ENCODE results near the gene HPS4. TPM values are rescaled to one million over a fixed set of nuclear protein-coding genes. Genes with fewer than 3 reads are reported as not detected.

HPS4 gene
- total RNA-seq, 6 donors from 2014 or later, result 22.5 to 93.2 (median 34.2) TPM

DNA sequence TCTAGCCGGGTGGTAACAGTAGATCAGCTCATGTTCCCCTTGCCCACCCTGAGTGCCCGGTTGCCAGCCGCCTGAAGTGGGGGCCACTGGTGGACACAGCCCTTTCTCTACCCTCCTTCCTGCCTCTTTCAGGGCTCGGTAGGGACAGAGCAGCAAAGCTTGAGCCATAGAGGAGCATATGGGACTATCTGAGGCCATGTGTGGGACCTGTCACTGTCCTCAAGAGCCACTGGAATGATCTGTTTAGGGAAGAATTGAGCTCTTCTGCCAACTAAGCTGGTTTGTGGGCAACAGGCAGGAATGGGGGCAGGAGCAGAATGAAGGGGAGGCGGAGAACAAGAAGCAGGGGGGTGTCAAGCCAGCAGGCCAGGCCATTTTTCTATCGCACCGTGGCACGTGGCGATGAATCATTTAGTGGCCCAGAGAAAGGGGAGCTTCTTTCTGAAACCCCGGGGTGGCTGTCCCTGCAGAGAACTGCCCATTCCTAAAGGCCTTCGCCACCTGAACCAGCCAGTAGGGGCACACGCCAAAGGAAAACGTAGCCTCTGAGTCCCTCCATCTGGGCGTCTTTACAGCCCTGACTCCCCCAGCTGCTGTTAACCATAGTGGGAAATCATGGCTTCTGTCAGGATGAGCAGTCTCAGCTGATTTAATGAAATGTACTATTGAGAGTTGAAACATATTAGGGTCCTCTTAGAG, 45.7 kb downstream of the HPS4 start:
- Histone ChIP-seq H3K4me1 (no peaks in the 10 kb centered on the region), H3K4me3 (no peak overlapping the region), H3K27ac (no peak overlapping the region), H3K27me3 (no peaks in the 10 kb centered on the region), H3K36me3 (no peaks in the 10 kb centered on the region), H3K9me3 (no peaks in the 10 kb centered on the region)
- 94 to 95% methylated on average over 7 to 14 of the region's 14 CpGs for WGBS, 2 donors
- ATAC-seq (ENCODE audit: low FRiP score in 2 of 2) (no peak), DNase-seq (no peak)
- TF ChIP-seq POLR2A (IDR thresholded peaks at IDR 0.05) (no peak), EP300 (IDR thresholded peaks at IDR 0.05) (no peak), POLR2AphosphoS5 (IDR thresholded peaks at IDR 0.05) (no peak)
- TF ChIP-seq, protein P1, sequence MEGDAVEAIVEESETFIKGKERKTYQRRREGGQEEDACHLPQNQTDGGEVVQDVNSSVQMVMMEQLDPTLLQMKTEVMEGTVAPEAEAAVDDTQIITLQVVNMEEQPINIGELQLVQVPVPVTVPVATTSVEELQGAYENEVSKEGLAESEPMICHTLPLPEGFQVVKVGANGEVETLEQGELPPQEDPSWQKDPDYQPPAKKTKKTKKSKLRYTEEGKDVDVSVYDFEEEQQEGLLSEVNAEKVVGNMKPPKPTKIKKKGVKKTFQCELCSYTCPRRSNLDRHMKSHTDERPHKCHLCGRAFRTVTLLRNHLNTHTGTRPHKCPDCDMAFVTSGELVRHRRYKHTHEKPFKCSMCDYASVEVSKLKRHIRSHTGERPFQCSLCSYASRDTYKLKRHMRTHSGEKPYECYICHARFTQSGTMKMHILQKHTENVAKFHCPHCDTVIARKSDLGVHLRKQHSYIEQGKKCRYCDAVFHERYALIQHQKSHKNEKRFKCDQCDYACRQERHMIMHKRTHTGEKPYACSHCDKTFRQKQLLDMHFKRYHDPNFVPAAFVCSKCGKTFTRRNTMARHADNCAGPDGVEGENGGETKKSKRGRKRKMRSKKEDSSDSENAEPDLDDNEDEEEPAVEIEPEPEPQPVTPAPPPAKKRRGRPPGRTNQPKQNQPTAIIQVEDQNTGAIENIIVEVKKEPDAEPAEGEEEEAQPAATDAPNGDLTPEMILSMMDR (IDR thresholded peaks at IDR 0.05), result no peak

- DNase-seq (no peak), ATAC-seq (ENCODE audit: low FRiP score in 2 of 2) (no peak)
- WGBS, 2 donors, result 61 to 80% methylated on average over 11 of the region's 11 CpGs
- Histone ChIP-seq H3K27me3 (no peaks in the 10 kb centered on the region), H3K27ac (no peak overlapping the region), H3K9me3 (no peaks in the 10 kb centered on the region), H3K4me3 (no peak overlapping the region), H3K36me3 (no peaks in the 10 kb centered on the region), H3K4me1 (no peaks in the 10 kb centered on the region)
- TF ChIP-seq POLR2A (IDR thresholded peaks at IDR 0.05) (no peak), EP300 (IDR thresholded peaks at IDR 0.05) (no peak)
- TF ChIP-seq, protein P1 (IDR thresholded peaks at IDR 0.05), result peak in 1 of 6 experiments; percentile 18
Measured at GRCh38 chr22:26436903-26437515, 46.6 kb downstream of the HPS4 start.

GRCh38 chr22:26435327-26436093, 48.1 kb downstream of the HPS4 start:
- H3K36me3 ChIP-seq, result no peaks in the 10 kb centered on the region
- H3K9me3 ChIP-seq, result no peaks in the 10 kb centered on the region
- TF ChIP-seq, protein P1 (IDR thresholded peaks at IDR 0.05), result no peak
- TF ChIP-seq EP300 (IDR thresholded peaks at IDR 0.05) (no peak), POLR2AphosphoS5 (IDR thresholded peaks at IDR 0.05) (no peak), POLR2A (IDR thresholded peaks at IDR 0.05) (no peak)
- no peak overlapping the region for H3K4me3 ChIP-seq
- no peak for ATAC-seq (ENCODE audit: low FRiP score in 2 of 2)
- no peaks in the 10 kb centered on the region for H3K4me1 ChIP-seq
- DNase-seq, result no peak
- H3K27me3 ChIP-seq, result no peaks in the 10 kb centered on the region
- H3K27ac ChIP-seq, result no peak overlapping the region
- WGBS, 2 donors, result 67 to 74% methylated on average over 11 of the region's 11 CpGs

DNA sequence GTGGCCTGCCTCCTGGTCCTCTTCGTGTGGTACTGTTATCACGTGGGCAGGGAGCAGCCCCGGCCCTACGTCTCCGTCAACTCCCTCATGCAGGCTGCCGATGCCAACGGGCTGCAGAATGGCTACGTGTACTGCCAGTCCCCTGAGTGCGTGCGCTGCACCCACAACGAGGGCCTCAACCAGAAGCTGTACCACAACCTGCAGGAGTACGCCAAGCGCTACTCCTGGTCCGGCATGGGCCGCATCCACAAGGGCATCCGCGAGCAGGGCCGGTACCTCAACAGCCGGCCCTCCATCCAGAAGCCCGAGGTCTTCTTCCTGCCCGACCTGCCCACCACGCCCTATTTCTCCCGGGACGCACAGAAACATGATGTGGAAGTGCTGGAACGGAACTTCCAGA, 49.8 kb downstream of the HPS4 start:
- Histone ChIP-seq H3K27ac (no peak overlapping the region), H3K27me3 (no peaks in the 10 kb centered on the region), H3K36me3 (no peaks in the 10 kb centered on the region), H3K4me1 (peaks cover 5 to 9% (median 6%) of the 10 kb centered on the region in 4 donors), H3K4me3 (no peak overlapping the region), H3K9me3 (no peaks in the 10 kb centered on the region)
- DNase-seq, result no peak
- TF ChIP-seq EP300 (IDR thresholded peaks at IDR 0.05), result no peak
- TF ChIP-seq, protein P1 (IDR thresholded peaks at IDR 0.05), result no peak
- no peak for TF ChIP-seq POLR2AphosphoS5 (IDR thresholded peaks at IDR 0.05)
- no peak for TF ChIP-seq POLR2A (IDR thresholded peaks at IDR 0.05)
- 93 to 94% methylated on average over 8 to 24 of the region's 25 CpGs for WGBS, 2 donors
- ATAC-seq (ENCODE audit: low FRiP score in 2 of 2), result no peak
